Sigmoid colon (tissue), 7 donors: ENCODE data around the gene INPP5E. TPM values are rescaled to one million over a fixed set of nuclear protein-coding genes. Genes with fewer than 3 reads are reported as not detected.
A peak's percentile ranks its signal among the peaks of the same experiment; 100 is the strongest.

Experiments
- DNase-seq: peaks from one replicate; pipeline ENCODE4 v3.0.0-alpha.2; 2019
- H3K27ac ChIP-seq, 4 donors: fragments of 200-600 bp; sonication (generic); one replicate each; pipeline ENCODE4 v1.5.1; 2016 to 2019; ENCODE audit warnings: mild to moderate bottlenecking in 1 of 4
- H3K27me3 ChIP-seq, 3 donors: fragments of 200-600 bp; sonication (generic); one replicate each; pipeline ENCODE4 v1.5.1; 2019; ENCODE audit warnings: mild to moderate bottlenecking in 1 of 3
- H3K36me3 ChIP-seq, 4 donors: fragments of 200-600 bp; sonication (generic); one replicate each; pipeline ENCODE4 v1.5.1; 2016 to 2019
- H3K4me1 ChIP-seq, 4 donors: fragments of 200-600 bp; sonication (generic); one replicate each; pipeline ENCODE4 v1.5.1; 2017 to 2019
- H3K4me3 ChIP-seq, 4 donors: fragments of 200-600 bp; sonication (generic); one replicate each; pipeline ENCODE4 v1.5.1; 2017 to 2019; ENCODE audit warnings: mild to moderate bottlenecking in 2 of 4, moderate library complexity in 1 of 4
- H3K9me3 ChIP-seq, 4 donors: fragments of 200-600 bp in 3 of 4; sonication (generic) in 3 of 4; one replicate each; pipeline versions ENCODE4 v1.5.1 to v1.6.1; 2013 to 2019
- EP300 ChIP-seq, 4 donors: sonication (generic); formaldehyde crosslinking; IDR thresholded peaks; one replicate each; pipeline ENCODE4 v1.6.1; 2017; ENCODE audit warnings: antibody characterized with exemption in 4 of 4
- POLR2A ChIP-seq, 2 donors: fragments of 450-650 bp; IDR thresholded peaks; one replicate each; pipeline ENCODE4 v1.6.1; 2016; ENCODE audit warnings: antibody characterized with exemption in 2 of 2, mild to moderate bottlenecking in 2 of 2, moderate library complexity in 2 of 2
- POLR2AphosphoS5 ChIP-seq, 4 donors: sonication (generic); formaldehyde crosslinking; IDR thresholded peaks; one replicate each; pipeline ENCODE4 v1.6.1; 2017; ENCODE audit warnings: antibody characterized with exemption in 4 of 4
- WGBS, 2 donors: extraction: QIAGEN DNeasy Blood & Tissue Kit; methylation state at CpG; one replicate each; pipeline ENCODE4 v1.1.7; 2013; 5-methylcytosine and 5-hydroxymethylcytosine counted together
- intact Hi-C: fragments of 100-400 bp; cut with DNase I; formaldehyde crosslinking; loops from one replicate; pipeline ENCODE4 v1.15.1; 2023
- polyA plus RNA-seq, 3 donors: library from polyadenylated mRNA; stranded (reverse); fragments of 200-250 nt; gene quantifications; one replicate each; pipeline ENCODE4 v1.2.3, GENCODE V29; 2013
- total RNA-seq, 4 donors: library from RNA; depleted of rRNA; stranded (reverse); fragments of >200 nt; gene quantifications; one replicate each; pipeline ENCODE4 v1.1.0, GENCODE V29; 2016
- TF ChIP-seq, protein P1 (sequence below), 4 experiments: fragments of 450-650 bp in 3 of 4; fragments of 200-600 bp in 1 of 4; IDR thresholded peaks; one replicate each; pipeline ENCODE4 v1.5.1; 2016 to 2019; ENCODE audit warnings: antibody characterized with exemption in 4 of 4, mild to moderate bottlenecking in 3 of 4, moderate library complexity in 2 of 4
- donor health status: healthy with polysubstance abuse.
- donor health status: Bipolar disorder and iron deficiency.
- donor health status: healthy.

The INPP5E gene
- total and polyA plus RNA-seq, 7 donors: 1.8 to 12.2 (median 5.6) TPM

DNA sequence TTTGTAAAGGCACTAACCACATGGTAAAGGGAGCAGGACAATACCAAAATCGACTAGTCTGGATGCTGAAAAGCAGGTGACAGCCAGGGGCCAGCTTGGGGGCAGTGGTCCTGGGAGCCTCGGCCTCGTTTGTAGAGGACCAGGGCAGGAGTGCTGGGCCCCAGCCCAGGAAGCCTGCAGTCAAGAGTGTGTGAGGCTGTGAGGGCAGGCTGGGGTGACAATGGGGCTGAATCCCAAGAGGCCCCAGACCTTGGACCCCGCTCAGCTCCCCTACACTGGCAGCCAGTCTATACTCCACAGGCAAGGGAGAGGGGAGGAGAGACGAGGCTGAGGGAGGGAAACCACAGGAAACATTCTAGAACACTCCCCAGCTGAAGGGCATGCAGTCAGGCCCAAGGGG lies 2.6 kb upstream of the INPP5E start:
- Histone ChIP-seq H3K4me1 (peaks cover 2 to 25% (median 21%) of the 10 kb centered on the region in 4 donors), H3K27me3 (no peaks in the 10 kb centered on the region), H3K27ac (no peak overlapping the region), H3K4me3 (no peak overlapping the region), H3K9me3 (no peaks in the 10 kb centered on the region), H3K36me3 (peaks cover 37 to 66% (median 45%) of the 10 kb centered on the region in 4 donors)
- WGBS, 2 donors: 89 to 94% methylated on average over 5 of the region's 5 CpGs
- intact Hi-C loops: no loop called here
- no peak for TF ChIP-seq POLR2A (IDR thresholded peaks at IDR 0.05)
- TF ChIP-seq POLR2AphosphoS5 (IDR thresholded peaks at IDR 0.05): no peak
- TF ChIP-seq, protein P1, sequence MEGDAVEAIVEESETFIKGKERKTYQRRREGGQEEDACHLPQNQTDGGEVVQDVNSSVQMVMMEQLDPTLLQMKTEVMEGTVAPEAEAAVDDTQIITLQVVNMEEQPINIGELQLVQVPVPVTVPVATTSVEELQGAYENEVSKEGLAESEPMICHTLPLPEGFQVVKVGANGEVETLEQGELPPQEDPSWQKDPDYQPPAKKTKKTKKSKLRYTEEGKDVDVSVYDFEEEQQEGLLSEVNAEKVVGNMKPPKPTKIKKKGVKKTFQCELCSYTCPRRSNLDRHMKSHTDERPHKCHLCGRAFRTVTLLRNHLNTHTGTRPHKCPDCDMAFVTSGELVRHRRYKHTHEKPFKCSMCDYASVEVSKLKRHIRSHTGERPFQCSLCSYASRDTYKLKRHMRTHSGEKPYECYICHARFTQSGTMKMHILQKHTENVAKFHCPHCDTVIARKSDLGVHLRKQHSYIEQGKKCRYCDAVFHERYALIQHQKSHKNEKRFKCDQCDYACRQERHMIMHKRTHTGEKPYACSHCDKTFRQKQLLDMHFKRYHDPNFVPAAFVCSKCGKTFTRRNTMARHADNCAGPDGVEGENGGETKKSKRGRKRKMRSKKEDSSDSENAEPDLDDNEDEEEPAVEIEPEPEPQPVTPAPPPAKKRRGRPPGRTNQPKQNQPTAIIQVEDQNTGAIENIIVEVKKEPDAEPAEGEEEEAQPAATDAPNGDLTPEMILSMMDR (IDR thresholded peaks at IDR 0.05): no peak
- no peak for TF ChIP-seq EP300 (IDR thresholded peaks at IDR 0.05)
- no peak for DNase-seq

DNA sequence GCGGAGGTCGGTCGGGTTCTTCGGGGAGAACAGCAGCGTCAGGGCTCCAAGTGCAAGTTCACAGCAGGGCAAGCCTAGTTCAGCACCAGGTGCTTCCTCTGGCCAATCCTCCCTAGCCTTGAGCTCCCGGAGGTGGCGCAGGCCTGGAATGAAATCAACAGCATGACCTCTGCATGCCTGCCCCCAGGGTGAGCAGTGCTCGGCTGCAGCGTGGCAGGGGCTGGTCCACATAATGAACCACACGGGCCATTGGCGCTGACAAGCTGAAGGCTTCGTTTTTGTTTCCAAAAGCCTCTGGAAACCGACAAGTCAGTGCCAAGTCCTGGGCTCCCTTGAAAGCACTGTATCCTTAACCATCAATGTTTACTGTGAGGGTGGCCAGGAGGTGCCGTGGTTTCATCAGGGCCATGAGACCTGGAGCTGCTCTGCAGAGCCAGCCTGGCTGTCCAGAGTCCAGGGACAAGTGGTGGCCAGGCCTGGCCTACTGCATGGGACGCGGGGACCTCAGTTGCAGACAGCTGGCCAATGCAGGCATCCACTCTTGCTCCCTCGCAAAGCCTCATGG lies 2.1 kb upstream of the INPP5E start:
- Histone ChIP-seq H3K27me3 (no peaks in the 10 kb centered on the region), H3K4me3 (no peak overlapping the region), H3K36me3 (peaks cover 32 to 61% (median 40%) of the 10 kb centered on the region in 4 donors), H3K27ac (no peak overlapping the region), H3K4me1 (peaks cover 2 to 30% (median 26%) of the 10 kb centered on the region in 4 donors), H3K9me3 (no peaks in the 10 kb centered on the region)
- intact Hi-C loops: no loop called here
- no peak for TF ChIP-seq EP300 (IDR thresholded peaks at IDR 0.05)
- no peak for TF ChIP-seq POLR2A (IDR thresholded peaks at IDR 0.05)
- TF ChIP-seq POLR2AphosphoS5 (IDR thresholded peaks at IDR 0.05): no peak
- TF ChIP-seq, protein P1 (IDR thresholded peaks at IDR 0.05): no peak
- no peak for DNase-seq
- 92 to 93% methylated on average over 17 of the region's 17 CpGs for WGBS, 2 donors

DNA sequence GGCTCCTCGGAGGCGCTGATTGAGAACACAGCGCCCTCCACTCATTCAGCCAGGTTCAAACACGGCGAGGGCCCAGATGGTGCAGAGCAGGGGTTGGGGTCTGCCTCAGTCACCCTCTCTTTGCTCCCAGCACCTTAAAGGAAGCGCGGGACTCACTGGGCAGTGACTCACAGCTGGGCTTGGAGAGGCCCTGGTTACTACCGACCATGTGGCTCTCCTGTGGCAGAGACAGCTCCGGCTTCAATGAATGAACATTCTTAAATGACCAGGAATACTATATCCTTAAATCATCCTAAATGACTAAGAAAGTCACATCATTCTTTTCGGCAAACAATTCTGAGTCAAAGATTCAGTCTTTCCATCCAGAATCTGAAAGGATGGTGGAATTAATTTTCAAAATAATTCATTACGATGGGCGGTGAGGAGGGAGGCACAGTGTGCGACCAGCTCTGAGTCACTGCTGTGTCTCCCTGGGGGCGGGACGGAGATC lies 1.6 kb upstream of the INPP5E start:
- 92 to 94% methylated on average over 15 of the region's 15 CpGs for WGBS, 2 donors
- TF ChIP-seq, protein P1 (IDR thresholded peaks at IDR 0.05): no peak
- no peak for TF ChIP-seq EP300 (IDR thresholded peaks at IDR 0.05)
- TF ChIP-seq POLR2AphosphoS5 (IDR thresholded peaks at IDR 0.05): no peak
- TF ChIP-seq POLR2A (IDR thresholded peaks at IDR 0.05): no peak

DNA sequence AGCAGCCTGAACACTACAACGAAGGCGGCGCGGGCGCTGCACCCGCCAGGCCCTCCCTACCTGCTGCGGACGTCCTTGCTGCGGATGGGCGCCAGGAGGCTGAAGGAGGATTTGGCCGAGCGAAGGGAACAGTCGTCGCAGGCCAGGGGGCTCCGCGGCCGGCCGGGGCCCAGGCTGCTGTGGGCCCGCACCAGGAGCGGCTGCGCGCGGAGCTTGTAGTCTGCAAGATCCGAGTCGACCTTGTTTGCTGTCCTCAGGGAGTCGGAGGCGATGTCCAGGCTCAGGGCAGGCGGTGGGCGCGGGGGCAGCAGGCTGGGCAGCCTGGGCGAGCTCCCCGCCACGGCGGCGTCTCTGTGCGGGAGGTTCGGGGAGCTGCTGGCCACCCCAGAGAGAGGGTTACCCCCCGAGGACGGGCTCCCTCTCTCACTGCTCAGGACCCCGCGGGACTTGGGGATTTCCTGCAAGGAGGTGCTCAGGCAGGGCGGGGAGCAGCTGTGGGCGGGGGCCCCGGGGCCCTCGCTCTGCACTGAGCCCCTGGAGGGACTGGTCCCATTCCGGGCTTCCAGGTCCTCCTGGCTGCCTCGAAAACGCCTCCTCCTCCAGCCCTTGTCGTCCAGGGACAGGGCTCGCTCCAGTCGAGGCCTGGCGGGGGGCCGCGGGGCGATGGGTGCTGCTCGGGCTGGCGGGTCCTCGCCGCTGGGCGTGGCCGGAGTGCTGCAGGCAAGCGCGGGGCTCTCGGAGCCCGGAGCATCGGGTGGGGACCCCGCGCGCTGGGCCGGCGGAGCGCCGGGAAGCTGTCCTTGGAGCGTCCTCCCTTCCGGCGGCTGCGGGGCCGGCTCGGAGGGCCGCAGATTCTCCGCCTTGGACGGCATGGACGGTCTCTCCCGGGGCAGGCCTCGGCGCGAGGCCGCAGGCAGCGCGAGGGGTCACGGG lies 831 bp downstream of the INPP5E start:
- H3K9me3 ChIP-seq: no peaks in the 10 kb centered on the region
- H3K27ac ChIP-seq: peak overlapping the region; percentile 83 to 85 (median 84)
- intact Hi-C loops: no loop called here
- no peak for DNase-seq
- peaks cover 2 to 39% (median 34%) of the 10 kb centered on the region in 4 donors for H3K4me1 ChIP-seq
- H3K36me3 ChIP-seq: peaks cover 15 to 48% (median 25%) of the 10 kb centered on the region in 4 donors
- 1% methylated on average over 91 of the region's 91 CpGs for WGBS, 2 donors
- H3K27me3 ChIP-seq: no peaks in the 10 kb centered on the region
- peak overlapping the region; percentile 83 to 100 (median 86) for H3K4me3 ChIP-seq
- TF ChIP-seq POLR2A (IDR thresholded peaks at IDR 0.05) (no peak), EP300 (IDR thresholded peaks at IDR 0.05) (no peak), POLR2AphosphoS5 (IDR thresholded peaks at IDR 0.05) (no peak)
- TF ChIP-seq, protein P1 (IDR thresholded peaks at IDR 0.05): no peak

More for the DNA sequence above, 1.6 kb upstream of the INPP5E start:
- no peaks in the 10 kb centered on the region for H3K27me3 ChIP-seq
- H3K4me1 ChIP-seq: peaks cover 2 to 35% (median 31%) of the 10 kb centered on the region in 4 donors
- H3K4me3 ChIP-seq: no peak overlapping the region
- no peaks in the 10 kb centered on the region for H3K9me3 ChIP-seq
- H3K36me3 ChIP-seq: peaks cover 27 to 59% (median 36%) of the 10 kb centered on the region in 4 donors
- H3K27ac ChIP-seq: no peak overlapping the region
- DNase-seq: no peak
- intact Hi-C loops: no loop called here
